B cell (primary cell): ENCODE measurements around the gene SFSWAP.

Source experiments
- EZH2 ChIP-seq: IDR thresholded peaks from 2 replicates; pipeline ENCODE4 v1.6.1; 2012; ENCODE audit warnings: borderline replicate concordance, low read depth, mild to moderate bottlenecking, moderate library complexity, low read length; ENCODE audit not compliant: insufficient read depth, poor library complexity, severe bottlenecking
- TF ChIP-seq, protein P1 (sequence below): fragments of 200-600 bp; IDR thresholded peaks from one replicate; pipeline ENCODE4 v1.8.0; 2022; ENCODE audit warnings: antibody characterized with exemption, mild to moderate bottlenecking

GRCh38 chr12:131835616-131836171, 124.8 kb downstream of the SFSWAP start:
- TF ChIP-seq, protein P1, sequence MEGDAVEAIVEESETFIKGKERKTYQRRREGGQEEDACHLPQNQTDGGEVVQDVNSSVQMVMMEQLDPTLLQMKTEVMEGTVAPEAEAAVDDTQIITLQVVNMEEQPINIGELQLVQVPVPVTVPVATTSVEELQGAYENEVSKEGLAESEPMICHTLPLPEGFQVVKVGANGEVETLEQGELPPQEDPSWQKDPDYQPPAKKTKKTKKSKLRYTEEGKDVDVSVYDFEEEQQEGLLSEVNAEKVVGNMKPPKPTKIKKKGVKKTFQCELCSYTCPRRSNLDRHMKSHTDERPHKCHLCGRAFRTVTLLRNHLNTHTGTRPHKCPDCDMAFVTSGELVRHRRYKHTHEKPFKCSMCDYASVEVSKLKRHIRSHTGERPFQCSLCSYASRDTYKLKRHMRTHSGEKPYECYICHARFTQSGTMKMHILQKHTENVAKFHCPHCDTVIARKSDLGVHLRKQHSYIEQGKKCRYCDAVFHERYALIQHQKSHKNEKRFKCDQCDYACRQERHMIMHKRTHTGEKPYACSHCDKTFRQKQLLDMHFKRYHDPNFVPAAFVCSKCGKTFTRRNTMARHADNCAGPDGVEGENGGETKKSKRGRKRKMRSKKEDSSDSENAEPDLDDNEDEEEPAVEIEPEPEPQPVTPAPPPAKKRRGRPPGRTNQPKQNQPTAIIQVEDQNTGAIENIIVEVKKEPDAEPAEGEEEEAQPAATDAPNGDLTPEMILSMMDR, result no peak
- TF ChIP-seq EZH2, result no peak
